SU-DHL-6 (cell line): ENCODE measurements around the gene TRIM38.
"Not testable (repeated sequence)": the region's sequence is repeated elsewhere in the genome, so short reads cannot be mapped to it uniquely, and the experiment has no call there.

Experiments used
- H2AFZ ChIP-seq: fragments of 200-600 bp; sonication (generic); 2 replicates; pipeline ENCODE4 v1.6.1; 2014; ENCODE audit warnings: low read depth, mild to moderate bottlenecking, moderate library complexity, mixed read lengths, antibody characterized with exemption, low read length; ENCODE audit not compliant: severe bottlenecking
- H3F3A ChIP-seq: fragments of 200-600 bp; shearing (Covaris generic); 2 replicates; pipeline ENCODE4 v1.6.0; 2016; ENCODE audit warnings: antibody characterized with exemption, mild to moderate bottlenecking; ENCODE audit not compliant: insufficient read depth
- H3K27ac ChIP-seq: fragments of 200-600 bp; sonication (generic); 2 replicates; pipeline ENCODE4 v1.5.1; 2016; ENCODE audit warnings: low read depth, mild to moderate bottlenecking, low read length, moderate library complexity, mixed read lengths
- H3K27me3 ChIP-seq: fragments of 200-600 bp; sonication (generic), shearing (Covaris generic); 2 replicates; pipeline ENCODE4 v1.6.0; 2014; ENCODE audit warnings: mild to moderate bottlenecking, low read length
- H3K36me3 ChIP-seq: fragments of 200-600 bp; sonication (generic); 2 replicates; pipeline ENCODE4 v1.6.1; 2014; ENCODE audit warnings: mild to moderate bottlenecking, low read length, mixed read lengths
- H3K4me2 ChIP-seq: fragments of 300-600, 200-600 bp; shearing (Covaris generic), sonication (generic); 2 replicates; pipeline ENCODE4 v1.6.0; 2014; ENCODE audit warnings: low read length, low read depth, mild to moderate bottlenecking; ENCODE audit not compliant: poor library complexity, severe bottlenecking
- H3K4me3 ChIP-seq: fragments of 200-600 bp; sonication (generic); 2 replicates; pipeline ENCODE4 v1.5.1; 2014; ENCODE audit warnings: antibody characterized with exemption, low read length, mild to moderate bottlenecking, mixed read lengths; ENCODE audit not compliant: insufficient read depth, poor library complexity, severe bottlenecking
- H3K79me2 ChIP-seq: fragments of 200-600 bp; sonication (generic); 2 replicates; pipeline ENCODE4 v1.6.1; 2014; ENCODE audit warnings: mild to moderate bottlenecking, low read length, moderate library complexity; ENCODE audit not compliant: insufficient read depth
- H3K9ac ChIP-seq: fragments of 200-600 bp; sonication (generic); 2 replicates; pipeline ENCODE4 v1.7.0; 2014; ENCODE audit warnings: mild to moderate bottlenecking, low read length
- H3K9me2 ChIP-seq: fragments of 200-600 bp; sonication (generic); replicated peaks from 2 replicates; pipeline ENCODE4 v1.6.1; 2014; ENCODE audit warnings: low read length; ENCODE audit not compliant: insufficient read depth
- H3K9me3 ChIP-seq: fragments of 200-600 bp; sonication (generic); 2 replicates; pipeline ENCODE4 v1.6.1; 2014; ENCODE audit warnings: low read length, mixed read lengths; ENCODE audit not compliant: insufficient read depth
- H4K20me1 ChIP-seq: fragments of 200-600 bp; sonication (generic); 2 replicates; pipeline ENCODE4 v1.6.1; 2014; ENCODE audit warnings: low read depth, mild to moderate bottlenecking, antibody characterized with exemption, low read length, moderate library complexity, mixed read lengths
- EZH2phosphoT487 ChIP-seq: fragments of 200-600 bp; sonication (generic), shearing (Covaris generic); conservative IDR thresholded peaks from 2 replicates; pipeline ENCODE4 v1.6.1; 2018; ENCODE audit warnings: mild to moderate bottlenecking, antibody characterized with exemption, low read length, moderate library complexity, mixed read lengths
- TF ChIP-seq, protein P1 (sequence below): fragments of 200-600 bp; sonication (generic); IDR thresholded peaks from one replicate; pipeline ENCODE4 v1.5.1; 2017; ENCODE audit warnings: antibody characterized with exemption, mild to moderate bottlenecking, low read length, moderate library complexity; ENCODE audit not compliant: insufficient read depth, poor library complexity, severe bottlenecking

TRIM38 gene

DNA sequence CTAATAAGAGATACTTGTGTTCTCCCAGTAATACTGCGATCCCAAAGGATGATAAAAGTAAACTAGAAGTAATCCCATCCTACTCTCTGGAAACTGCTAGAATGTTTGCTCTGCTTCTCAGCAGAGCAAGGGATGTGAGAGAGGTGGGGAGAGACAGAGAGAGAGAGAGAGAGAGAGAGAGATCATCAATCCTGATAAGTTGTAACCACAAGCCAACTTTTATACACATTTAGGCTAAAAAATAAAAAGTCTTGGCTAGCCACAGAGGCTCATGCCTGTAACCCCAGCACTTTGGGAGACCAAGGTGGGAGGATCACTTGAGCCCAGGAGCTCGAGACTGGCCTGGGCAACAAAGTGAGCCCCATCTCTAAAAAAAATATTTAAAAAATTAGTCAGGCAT lies 16.0 kb upstream of the TRIM38 start:
- Histone ChIP-seq H3K9me2 (no peaks in the 10 kb centered on the region), H3K36me3 (no peaks in the 10 kb centered on the region), H3K4me2 (no peak overlapping the region), H3K9me3 (no peaks in the 10 kb centered on the region; the same call in 1 of the 2 replicates), H3F3A (no peaks in the 10 kb centered on the region), H3K4me3 (no peak overlapping the region), H2AFZ (no peak overlapping the region), H3K27me3 (no peaks in the 10 kb centered on the region), H3K79me2 (no peaks in the 10 kb centered on the region), H3K9ac (no peak overlapping the region), H3K27ac (no peak overlapping the region), H4K20me1 (no peaks in the 10 kb centered on the region)
- TF ChIP-seq EZH2phosphoT487: no peak
- TF ChIP-seq, protein P1, sequence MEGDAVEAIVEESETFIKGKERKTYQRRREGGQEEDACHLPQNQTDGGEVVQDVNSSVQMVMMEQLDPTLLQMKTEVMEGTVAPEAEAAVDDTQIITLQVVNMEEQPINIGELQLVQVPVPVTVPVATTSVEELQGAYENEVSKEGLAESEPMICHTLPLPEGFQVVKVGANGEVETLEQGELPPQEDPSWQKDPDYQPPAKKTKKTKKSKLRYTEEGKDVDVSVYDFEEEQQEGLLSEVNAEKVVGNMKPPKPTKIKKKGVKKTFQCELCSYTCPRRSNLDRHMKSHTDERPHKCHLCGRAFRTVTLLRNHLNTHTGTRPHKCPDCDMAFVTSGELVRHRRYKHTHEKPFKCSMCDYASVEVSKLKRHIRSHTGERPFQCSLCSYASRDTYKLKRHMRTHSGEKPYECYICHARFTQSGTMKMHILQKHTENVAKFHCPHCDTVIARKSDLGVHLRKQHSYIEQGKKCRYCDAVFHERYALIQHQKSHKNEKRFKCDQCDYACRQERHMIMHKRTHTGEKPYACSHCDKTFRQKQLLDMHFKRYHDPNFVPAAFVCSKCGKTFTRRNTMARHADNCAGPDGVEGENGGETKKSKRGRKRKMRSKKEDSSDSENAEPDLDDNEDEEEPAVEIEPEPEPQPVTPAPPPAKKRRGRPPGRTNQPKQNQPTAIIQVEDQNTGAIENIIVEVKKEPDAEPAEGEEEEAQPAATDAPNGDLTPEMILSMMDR: no peak

DNA sequence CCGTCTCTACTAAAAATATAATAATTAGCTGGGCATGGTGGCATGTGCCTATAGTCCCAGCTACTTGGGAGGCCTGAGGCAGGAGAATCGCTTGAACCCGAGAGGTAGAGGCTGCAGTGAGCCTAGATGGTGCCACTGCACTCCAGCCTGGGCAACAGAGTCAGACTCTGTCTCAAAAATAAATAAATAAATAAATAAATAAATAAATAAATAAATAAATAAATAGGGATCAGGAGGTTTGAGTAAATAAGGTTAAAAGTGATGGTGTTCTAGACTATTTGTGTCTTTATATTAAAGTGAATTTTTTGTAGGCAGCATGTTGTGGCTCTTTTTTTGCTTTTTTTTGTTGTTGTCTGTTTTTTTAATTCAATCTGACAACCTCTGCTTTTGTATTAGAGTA lies 15.1 kb upstream of the TRIM38 start:
- not testable (repeated sequence) for H3K27me3 ChIP-seq, H3F3A ChIP-seq, H3K4me3 ChIP-seq, H3K36me3 ChIP-seq, H3K9me3 ChIP-seq, H3K27ac ChIP-seq, H2AFZ ChIP-seq, H3K79me2 ChIP-seq, H3K9ac ChIP-seq, H3K9me2 ChIP-seq, H3K4me2 ChIP-seq, H4K20me1 ChIP-seq

DNA sequence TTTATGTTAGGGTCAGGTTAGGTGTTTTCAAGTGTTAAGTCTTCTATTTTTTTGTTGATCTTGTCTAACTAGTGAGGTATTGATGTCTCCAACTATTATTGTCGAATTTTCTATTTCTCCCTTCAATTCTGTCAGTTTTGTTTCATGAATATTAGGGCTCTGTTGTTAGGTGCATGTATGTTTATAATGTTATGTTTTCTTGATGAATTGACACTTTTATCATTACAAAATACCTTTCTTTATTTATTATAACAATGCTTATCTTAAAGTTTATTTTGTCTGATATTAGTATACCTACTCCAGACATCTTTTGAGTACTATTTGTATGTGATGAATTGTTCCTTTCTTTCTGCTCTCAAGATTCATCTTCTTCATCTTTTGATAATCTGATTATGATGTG lies 12.9 kb upstream of the TRIM38 start:
- H3K27ac ChIP-seq: no peak overlapping the region
- no peak overlapping the region for H3K9ac ChIP-seq
- no peaks in the 10 kb centered on the region; the same call in 1 of the 2 replicates for H3K9me3 ChIP-seq
- TF ChIP-seq, protein P1: no peak
- no peak for TF ChIP-seq EZH2phosphoT487
- H3K4me2 ChIP-seq: no peak overlapping the region
- no peaks in the 10 kb centered on the region for H3K9me2 ChIP-seq
- no peak overlapping the region for H2AFZ ChIP-seq
- H3K79me2 ChIP-seq: no peaks in the 10 kb centered on the region
- H4K20me1 ChIP-seq: no peaks in the 10 kb centered on the region
- no peaks in the 10 kb centered on the region for H3K27me3 ChIP-seq
- H3K36me3 ChIP-seq: no peaks in the 10 kb centered on the region
- H3K4me3 ChIP-seq: no peak overlapping the region
- no peaks in the 10 kb centered on the region for H3F3A ChIP-seq

DNA sequence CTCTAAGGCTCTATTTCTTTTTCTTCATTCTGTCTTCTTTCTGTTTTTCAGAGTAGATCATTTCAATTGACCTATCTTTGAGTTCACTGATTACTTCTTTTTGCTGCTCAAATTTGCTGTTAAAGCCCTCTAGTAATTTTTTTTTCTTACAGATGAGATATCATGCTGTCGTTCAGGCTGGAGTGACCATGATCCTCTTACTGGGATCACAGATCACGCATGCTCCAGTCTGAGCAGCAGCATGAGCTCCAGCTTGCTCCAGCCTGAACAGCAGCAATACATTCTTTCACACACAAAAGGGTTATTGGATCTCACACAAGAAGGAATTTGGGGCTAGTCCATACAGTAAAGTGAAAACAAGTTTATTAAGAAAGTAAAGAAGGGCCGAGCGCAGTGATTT lies 12.3 kb upstream of the TRIM38 start:
- H3K9me3 ChIP-seq: no peaks in the 10 kb centered on the region; the same call in 1 of the 2 replicates
- no peaks in the 10 kb centered on the region for H4K20me1 ChIP-seq
- H3K4me3 ChIP-seq: no peak overlapping the region
- no peak overlapping the region for H2AFZ ChIP-seq
- H3K27ac ChIP-seq: no peak overlapping the region
- no peaks in the 10 kb centered on the region for H3F3A ChIP-seq
- no peaks in the 10 kb centered on the region for H3K9me2 ChIP-seq
- H3K9ac ChIP-seq: no peak overlapping the region
- H3K27me3 ChIP-seq: no peaks in the 10 kb centered on the region
- H3K4me2 ChIP-seq: no peak overlapping the region
- no peaks in the 10 kb centered on the region for H3K36me3 ChIP-seq
- no peaks in the 10 kb centered on the region for H3K79me2 ChIP-seq
- TF ChIP-seq, protein P1: no peak
- TF ChIP-seq EZH2phosphoT487: no peak
